ENCODE data around the gene RUNDC3A. TPM values are rescaled to one million over a fixed set of nuclear protein-coding genes. Genes with fewer than 3 reads are reported as not detected.

The RUNDC3A gene
- total and polyA plus RNA-seq, 2 of the 13 experiments (the other 11 are each of a cell fraction or from before 2014, with no cell fraction given) = 0.25 TPM; not detected in 1

GRCh38 chr17:44324092-44324570 lies 15.7 kb downstream of the RUNDC3A start (continued):
- TF ChIP-seq PPARG (CRISPR knock-in tag; conservative IDR thresholded peaks at IDR 0.05) = no peak
- no peak for TF ChIP-seq NONO (IDR thresholded peaks at IDR 0.05)
- 0 out of 2 replicates have a peak, but pooled peaks have one; percentile 10 for TF ChIP-seq NONO (CRISPR knock-in tag; conservative IDR thresholded peaks at IDR 0.05)
- 0 out of 2 replicates have a peak, but pooled peaks have one; percentile 38 for TF ChIP-seq ZNF292 (CRISPR knock-in tag; IDR thresholded peaks at IDR 0.05; ENCODE audit: borderline replicate concordance, low read depth)
- peak; percentile 54; the same call in 1 of the 2 replicates for TF ChIP-seq ZNF746 (CRISPR knock-in tag; IDR thresholded peaks at IDR 0.05)
- no peak for TF ChIP-seq ZHX1 (CRISPR knock-in tag; IDR thresholded peaks at IDR 0.05; ENCODE audit: low read depth)
- no peak for TF ChIP-seq ZNF773 (CRISPR knock-in tag; IDR thresholded peaks at IDR 0.05; ENCODE audit: borderline replicate concordance)
- TF ChIP-seq ZNF547 (CRISPR knock-in tag; IDR thresholded peaks at IDR 0.05) = peak; percentile 74
- peak; percentile 34; the same call in 1 of the 2 replicates for TF ChIP-seq ZNF772 (CRISPR knock-in tag; IDR thresholded peaks at IDR 0.05)
- TF ChIP-seq KDM3A (CRISPR knock-in tag; IDR thresholded peaks at IDR 0.05; ENCODE audit: low read depth) = peak; percentile 31; the same call in 1 of the 2 replicates
- peak; percentile 10; the same call in 1 of the 2 replicates for TF ChIP-seq FOXP4 (CRISPR knock-in tag; IDR thresholded peaks at IDR 0.05)
- TF ChIP-seq ONECUT2 (CRISPR knock-in tag; IDR thresholded peaks at IDR 0.05) = no peak
- TF ChIP-seq MYC (CRISPR knock-in tag; IDR thresholded peaks at IDR 0.05; ENCODE audit: borderline replicate concordance) = peak; percentile 39; the same call in 1 of the 2 replicates
- TF ChIP-seq FOXA1 (IDR thresholded peaks at IDR 0.05) = no peak
- TF ChIP-seq FOXA1 (CRISPR knock-in tag; IDR thresholded peaks at IDR 0.05) = no peak
- TF ChIP-seq ZSCAN12 (CRISPR knock-in tag; IDR thresholded peaks at IDR 0.05) = no peak
- peak; percentile 58; the same call in 1 of the 2 replicates for TF ChIP-seq ZNF891 (CRISPR knock-in tag; IDR thresholded peaks at IDR 0.05)
- TF ChIP-seq RNF219 (CRISPR knock-in tag; IDR thresholded peaks at IDR 0.05) = 0 out of 2 replicates have a peak, but pooled peaks have one; percentile 79
- TF ChIP-seq POLR2G (IDR thresholded peaks at IDR 0.05; ENCODE audit: low read depth, low read length) = no peak
- TF ChIP-seq ZNF841 (CRISPR knock-in tag; IDR thresholded peaks at IDR 0.05; ENCODE audit: borderline replicate concordance) = no peak
- TF ChIP-seq ZNF383 (CRISPR knock-in tag; IDR thresholded peaks at IDR 0.05; ENCODE audit: borderline replicate concordance) = no peak
- peak; percentile 8 for TF ChIP-seq ZNF883 (CRISPR knock-in tag; IDR thresholded peaks at IDR 0.05; ENCODE audit: not compliant biosample characterization)
- TF ChIP-seq HIVEP1 (CRISPR knock-in tag; IDR thresholded peaks at IDR 0.05) = peak; percentile 71
- no peak for TF ChIP-seq KDM6A (CRISPR knock-in tag; IDR thresholded peaks at IDR 0.05; ENCODE audit: low read depth)
- 0 out of 2 replicates have a peak, but pooled peaks have one; percentile 6 for TF ChIP-seq SAFB2 (CRISPR knock-in tag; IDR thresholded peaks at IDR 0.05; ENCODE audit: borderline replicate concordance, low read depth)
